Liver (tissue), 9 donors: Measurements from ENCODE around the gene PCNX3. TPM values are rescaled to one million over a fixed set of nuclear protein-coding genes. Genes with fewer than 3 reads are reported as not detected.
A peak's percentile ranks its signal among the peaks of the same experiment; 100 is the strongest.

ENCODE experiments used
- DNase-seq: peaks from one replicate; pipeline ENCODE4 v3.0.0-alpha.2; 2017; ENCODE audit warnings: low spot score
- H3K27ac ChIP-seq, 2 donors: one replicate each; pipeline ENCODE4 v1.7.0; 2013; ENCODE audit warnings: inconsistent platforms in 2 of 2, low read length in 2 of 2, control low read depth in 1 of 2, low read depth in 1 of 2, mild to moderate bottlenecking in 1 of 2
- H3K27me3 ChIP-seq, 4 donors: one replicate each; pipeline versions ENCODE4 v1.6.1 to v1.7.0; 2013; ENCODE audit warnings: low read length in 3 of 4, inconsistent platforms in 1 of 4, mild to moderate bottlenecking in 1 of 4, moderate library complexity in 1 of 4; ENCODE audit not compliant: control insufficient read depth in 4 of 4, insufficient read depth in 4 of 4
- H3K36me3 ChIP-seq, 4 donors: one replicate each; pipeline versions ENCODE4 v1.6.1 to v1.7.0; 2013; ENCODE audit warnings: low read length in 3 of 4, mild to moderate bottlenecking in 3 of 4, low read depth in 1 of 4, moderate library complexity in 1 of 4; ENCODE audit not compliant: control insufficient read depth in 4 of 4, insufficient read depth in 3 of 4
- H3K4me1 ChIP-seq, 4 donors: one replicate each; pipeline versions ENCODE4 v1.6.1 to v1.7.0; 2013; ENCODE audit warnings: low read length in 3 of 4, mild to moderate bottlenecking in 3 of 4, moderate library complexity in 1 of 4; ENCODE audit not compliant: control insufficient read depth in 4 of 4, insufficient read depth in 4 of 4
- H3K4me3 ChIP-seq, 3 donors: one replicate each; pipeline versions ENCODE4 v1.6.1 to v1.7.0; 2013; ENCODE audit warnings: low read length in 3 of 3, control low read depth in 1 of 3, low read depth in 1 of 3, mild to moderate bottlenecking in 1 of 3
- H3K9ac ChIP-seq, 2 donors: one replicate each; pipeline ENCODE4 v1.7.0; 2013; ENCODE audit warnings: low read length in 2 of 2, mild to moderate bottlenecking in 2 of 2, moderate library complexity in 2 of 2, control low read depth in 1 of 2, low read depth in 1 of 2
- H3K9me3 ChIP-seq, 4 donors: one replicate each; pipeline versions ENCODE4 v1.6.1 to v1.7.0; 2013; ENCODE audit warnings: low read length in 3 of 4; ENCODE audit not compliant: control insufficient read depth in 4 of 4
- FOXA1 ChIP-seq: IDR thresholded peaks from 2 replicates; pipeline ENCODE4 v1.6.1; 2016; ENCODE audit warnings: antibody characterized with exemption
- FOXA2 ChIP-seq: IDR thresholded peaks from 2 replicates; pipeline ENCODE4 v1.6.1; 2016; ENCODE audit warnings: antibody characterized with exemption
- GABPA ChIP-seq, 2 donors: IDR thresholded peaks in 1 of 2; conservative IDR thresholded peaks in 1 of 2; 2 replicates each; pipeline ENCODE4 v1.6.1; 2016; ENCODE audit warnings: antibody characterized with exemption in 2 of 2, mild to moderate bottlenecking in 1 of 2, moderate library complexity in 1 of 2
- HNF4G ChIP-seq: IDR thresholded peaks from 2 replicates; pipeline ENCODE4 v1.6.1; 2016; ENCODE audit warnings: antibody characterized with exemption
- JUND ChIP-seq, 2 donors: IDR thresholded peaks; 2 replicates each; pipeline ENCODE4 v1.6.1; 2016; ENCODE audit warnings: antibody characterized with exemption in 2 of 2
- MAX ChIP-seq: IDR thresholded peaks from 2 replicates; pipeline ENCODE4 v1.6.1; 2016; ENCODE audit warnings: antibody characterized with exemption
- RAD21 ChIP-seq, 2 donors: IDR thresholded peaks; 2 replicates each; pipeline ENCODE4 v1.6.1; 2016; ENCODE audit warnings: antibody characterized with exemption in 2 of 2, mild to moderate bottlenecking in 2 of 2
- RXRA ChIP-seq, 2 donors: IDR thresholded peaks; 2 replicates each; pipeline ENCODE4 v1.6.1; 2017 to 2018; ENCODE audit warnings: antibody characterized with exemption in 2 of 2, mild to moderate bottlenecking in 1 of 2
- SP1 ChIP-seq: IDR thresholded peaks from 2 replicates; pipeline ENCODE4 v1.6.1; 2018; ENCODE audit warnings: antibody characterized with exemption, mild to moderate bottlenecking
- TAF1 ChIP-seq: conservative IDR thresholded peaks from 2 replicates; pipeline ENCODE4 v1.6.1; 2016; ENCODE audit warnings: antibody characterized with exemption, mild to moderate bottlenecking
- YY1 ChIP-seq: IDR thresholded peaks from 2 replicates; pipeline ENCODE4 v1.6.1; 2016; ENCODE audit warnings: antibody characterized with exemption, mild to moderate bottlenecking
- WGBS: extraction: QIAGEN DNeasy Blood & Tissue Kit; methylation state at CpG from one replicate; pipeline ENCODE4 v1.1.7; 2013; 5-methylcytosine and 5-hydroxymethylcytosine counted together
- polyA plus RNA-seq, 2 donors: library from polyadenylated mRNA; stranded (reverse) in 1 of 2; unstranded in 1 of 2; fragments of 200-250 nt in 1 of 2; fragments of >200 nt in 1 of 2; fragmentation: Nextera tagmentation in 1 of 2; extraction: Ambion mirVana in 1 of 2; gene quantifications; one replicate each; pipeline versions ENCODE4 v1.2.1 to v1.2.3, GENCODE V29; 2013 to 2015
- total RNA-seq, 2 donors: library from RNA; depleted of rRNA; stranded (reverse); fragments of >200 nt; gene quantifications; one replicate each; pipeline ENCODE4 v1.2.3, GENCODE V29; 2014
- TF ChIP-seq, protein P1 (sequence below): IDR thresholded peaks from 2 replicates; pipeline ENCODE4 v1.6.1; 2016; ENCODE audit warnings: antibody characterized with exemption
- donor health status: healthy.
- donor health status: healthy.
- donor health status: healthy.
- donor health status: healthy.
- donor health status: healthy.

Gene PCNX3
- total and polyA plus RNA-seq, 4 donors: 4.7 to 13.4 (median 12.1) TPM

DNA sequence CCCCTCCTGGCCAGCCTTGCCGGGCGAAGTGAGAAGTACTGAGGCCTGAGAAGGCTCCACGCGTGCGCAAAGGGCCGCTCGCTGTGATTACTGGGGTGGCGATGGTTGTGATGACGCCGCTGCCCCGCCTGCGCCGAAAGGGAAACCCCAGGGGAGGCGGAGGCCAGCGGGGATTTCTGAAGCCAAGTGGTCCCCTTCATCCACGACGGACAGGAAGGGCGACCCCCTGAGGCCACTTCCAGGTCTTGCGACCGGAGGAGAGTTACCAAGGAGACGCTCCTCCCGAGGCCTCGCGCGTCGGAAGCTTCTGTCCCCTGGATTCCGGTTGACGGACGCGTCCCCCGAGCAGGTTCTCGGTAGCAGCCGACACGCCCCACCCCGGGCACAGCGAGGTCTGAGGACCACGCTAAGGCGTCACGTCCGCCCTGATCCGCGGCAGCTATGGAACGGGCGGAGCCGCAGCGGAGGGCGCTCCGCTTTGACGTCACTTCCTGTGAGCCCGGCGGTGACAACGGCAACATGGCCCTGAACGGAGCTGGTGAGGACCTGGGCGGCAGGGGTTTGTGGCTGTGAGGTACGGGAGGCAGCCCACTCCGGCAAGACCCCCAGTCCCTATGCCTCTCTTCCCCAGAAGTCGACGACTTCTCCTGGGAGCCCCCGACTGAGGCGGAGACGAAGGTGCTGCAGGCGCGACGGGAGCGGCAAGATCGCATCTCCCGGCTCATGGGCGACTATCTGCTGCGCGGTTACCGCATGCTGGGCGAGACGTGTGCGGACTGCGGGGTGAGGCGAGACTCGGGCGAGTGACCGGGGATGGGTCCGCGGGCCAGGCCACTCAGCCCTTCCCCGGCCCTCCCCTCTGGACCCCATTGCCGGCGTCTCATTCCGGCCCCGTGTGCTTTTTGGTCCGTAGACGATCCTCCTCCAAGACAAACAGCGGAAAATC is 45.3 kb upstream of the PCNX3 start, which contains the start of gene ZNRD2 (continued):
- TF ChIP-seq MAX: peak; percentile 70
- no peak for TF ChIP-seq TAF1
- no peak for TF ChIP-seq JUND (IDR thresholded peaks at IDR 0.05)
- no peak for TF ChIP-seq HNF4G

- no peak overlapping the region for H3K9ac ChIP-seq
- peak overlapping the region in 1 of 2 donors; percentile 94 for H3K27ac ChIP-seq
- H3K27me3 ChIP-seq: no peaks in the 10 kb centered on the region
- WGBS: 80% methylated on average over 9 of the region's 9 CpGs
- peaks cover 21 to 65% (median 55%) of the 10 kb centered on the region in 4 donors for H3K4me1 ChIP-seq
- peak overlapping the region in 2 of 3 donors; percentile 81 to 93 for H3K4me3 ChIP-seq
- H3K36me3 ChIP-seq: peaks cover 0 to 6% (median 1%) of the 10 kb centered on the region in 4 donors
- DNase-seq: no peak
- H3K9me3 ChIP-seq: no peaks in the 10 kb centered on the region
- TF ChIP-seq RAD21 (IDR thresholded peaks at IDR 0.05): no peak
- no peak for TF ChIP-seq HNF4G
- TF ChIP-seq FOXA1: no peak
- no peak for TF ChIP-seq FOXA2
- no peak for TF ChIP-seq GABPA (IDR thresholded peaks at IDR 0.05 in 1 of 2, conservative IDR thresholded peaks at IDR 0.05 in 1 of 2)
Observed at GRCh38 chr11:65571420-65571819, 44.2 kb upstream of the PCNX3 start.

DNA sequence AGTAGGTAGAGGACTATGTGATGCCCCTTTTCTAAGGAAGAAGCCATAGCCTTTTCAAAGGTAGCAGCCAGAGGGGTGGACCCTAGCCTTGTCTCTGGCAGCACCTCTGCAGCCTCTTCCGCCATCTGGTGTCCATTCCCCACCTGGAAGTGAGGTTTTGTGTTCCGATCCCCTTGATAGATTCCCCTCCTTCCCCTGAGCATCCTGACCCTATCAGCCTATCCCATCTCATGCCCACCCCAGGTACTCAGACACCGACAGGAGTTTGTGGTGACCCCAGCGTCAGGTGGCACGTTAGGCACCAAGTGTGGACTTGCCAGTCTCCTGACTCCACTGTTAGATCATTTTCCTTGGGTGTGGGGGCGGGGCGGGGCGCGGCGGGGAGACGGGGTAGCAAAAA is 43.6 kb upstream of the PCNX3 start:
- Histone ChIP-seq H3K9me3 (no peaks in the 10 kb centered on the region), H3K27ac (peak overlapping the region; percentile 36 to 40), H3K36me3 (peaks cover 0 to 4% (median 1%) of the 10 kb centered on the region in 4 donors), H3K4me3 (peak overlapping the region in 1 of 3 donors; percentile 83), H3K27me3 (no peaks in the 10 kb centered on the region), H3K4me1 (peaks cover 22 to 68% (median 57%) of the 10 kb centered on the region in 4 donors), H3K9ac (no peak overlapping the region)
- WGBS: 12% methylated on average over 11 of the region's 11 CpGs
- no peak for DNase-seq
- no peak for TF ChIP-seq RXRA (IDR thresholded peaks at IDR 0.05)
- TF ChIP-seq RAD21 (IDR thresholded peaks at IDR 0.05): peak; percentile 49 to 60

DNA sequence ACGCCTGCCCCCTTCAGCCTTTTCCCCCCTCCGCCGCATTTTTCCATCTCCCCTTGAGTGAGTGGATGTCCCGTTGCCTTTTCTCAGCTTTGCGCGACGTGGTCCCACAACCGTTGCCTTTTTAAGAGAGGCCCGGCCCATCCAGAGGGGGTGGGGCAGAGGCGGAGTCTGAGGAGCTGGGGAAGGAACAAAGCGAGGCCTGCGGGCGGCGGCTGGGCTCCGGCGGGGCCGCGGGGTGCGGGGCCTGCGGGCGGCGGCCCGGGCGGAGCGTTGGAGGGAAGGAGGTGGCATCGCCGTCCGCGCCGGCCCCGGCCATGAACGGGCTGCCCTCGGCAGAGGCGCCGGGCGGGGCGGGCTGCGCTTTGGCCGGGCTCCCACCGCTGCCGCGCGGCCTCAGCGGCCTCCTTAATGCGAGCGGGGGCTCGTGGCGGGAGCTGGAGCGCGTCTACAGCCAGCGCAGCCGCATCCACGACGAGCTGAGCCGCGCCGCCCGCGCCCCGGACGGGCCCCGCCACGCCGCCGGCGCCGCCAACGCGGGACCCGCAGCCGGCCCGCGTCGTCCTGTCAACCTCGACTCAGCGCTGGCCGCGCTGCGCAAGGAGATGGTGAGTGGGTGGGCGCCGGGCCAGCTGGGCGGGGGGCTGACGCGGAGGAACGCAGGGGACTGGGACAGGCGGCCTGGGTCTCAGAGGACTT is 43.1 kb upstream of the PCNX3 start, which contains the start of gene FAM89B:
Gene FAM89B, plus strand, starts transcription at position 183 of the 696 bp plus-strand sequence. Its CDS starts 132 bp downstream, at position 315.
- Histone ChIP-seq H3K4me1 (peaks cover 23 to 73% (median 58%) of the 10 kb centered on the region in 4 donors), H3K36me3 (peaks cover 0 to 3% (median 1%) of the 10 kb centered on the region in 4 donors), H3K27me3 (no peaks in the 10 kb centered on the region), H3K27ac (peak within 1 kb of the TSS; percentile 57 to 77), H3K4me3 (peak within 1 kb of the TSS; percentile 36 to 83 (median 57)), H3K9me3 (no peaks in the 10 kb centered on the region), H3K9ac (peak within 1 kb of the TSS; percentile 21 to 36)
- WGBS: under 1% methylated on average over 86 of the region's 86 CpGs
- peak; percentile 94 for DNase-seq
- TF ChIP-seq HNF4G (no peak), GABPA (IDR thresholded peaks at IDR 0.05 in 1 of 2, conservative IDR thresholded peaks at IDR 0.05 in 1 of 2) (peak in 1 of 2 donors; percentile 62), TAF1 (no peak), SP1 (no peak), YY1 (no peak)
- TF ChIP-seq, protein P1, sequence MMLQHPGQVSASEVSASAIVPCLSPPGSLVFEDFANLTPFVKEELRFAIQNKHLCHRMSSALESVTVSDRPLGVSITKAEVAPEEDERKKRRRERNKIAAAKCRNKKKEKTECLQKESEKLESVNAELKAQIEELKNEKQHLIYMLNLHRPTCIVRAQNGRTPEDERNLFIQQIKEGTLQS: no peak
